Measurements from ENCODE around the gene SMIM23. TPM values are rescaled to one million over a fixed set of nuclear protein-coding genes. Genes with fewer than 3 reads are reported as not detected.

The SMIM23 gene
- total RNA-seq, 1 donor from 2014 or later, result not detected

GRCh38 chr5:171821286-171821685, 35.7 kb downstream of the SMIM23 start:
- DNase-seq, result no peak

GRCh38 chr5:171823269-171823668, 37.7 kb downstream of the SMIM23 start:
- DNase-seq, result no peak

GRCh38 chr5:171825051-171825450, 39.4 kb downstream of the SMIM23 start:
- DNase-seq, result no peak

- DNase-seq, result no peak
Observed at GRCh38 chr5:171826132-171826531, 40.5 kb downstream of the SMIM23 start.

GRCh38 chr5:171827162-171827561, 41.5 kb downstream of the SMIM23 start:
- no peak for DNase-seq

GRCh38 chr5:171830686-171831085, 45.1 kb downstream of the SMIM23 start:
- no peak for DNase-seq

- DNase-seq, result no peak
Observed at GRCh38 chr5:171832775-171833174, 47.2 kb downstream of the SMIM23 start.

- no peak for DNase-seq
Observed at GRCh38 chr5:171834461-171834860, 48.8 kb downstream of the SMIM23 start.

- DNase-seq, result no peak
Observed at GRCh38 chr5:171835066-171835465, 49.4 kb downstream of the SMIM23 start.

GRCh38 chr5:171837522-171837921, 51.9 kb downstream of the SMIM23 start:
- no peak for DNase-seq

- no peak for DNase-seq
Observed at GRCh38 chr5:171838066-171838465, 52.4 kb downstream of the SMIM23 start.

GRCh38 chr5:171839112-171839511, 53.5 kb downstream of the SMIM23 start:
- DNase-seq, result no peak

GRCh38 chr5:171840066-171840465, 54.4 kb downstream of the SMIM23 start:
- DNase-seq, result no peak

Other genes with a start within 250 kb of the SMIM23 start
- gene FBXW11, start 220.8 kb downstream of the SMIM23 start, total RNA-seq, result 81.4 and 90.4 TPM in 2 replicates

All from dermis blood vessel endothelial cell (primary cell).